GM12865 (cell line): ENCODE results near the gene SLC12A3.

Experiments
- DNase-seq: peaks from one replicate; pipeline ENCODE4 v3.0.0; 2010; ENCODE audit warnings: low read depth
- H3K4me3 ChIP-seq: 2 replicates; pipeline ENCODE4 v1.5.1; 2011; ENCODE audit warnings: mild to moderate bottlenecking, low read depth, low read length, control low read depth
- CTCF ChIP-seq: IDR thresholded peaks from 2 replicates; pipeline ENCODE4 v1.5.1; 2011; ENCODE audit warnings: low read length, control low read depth, low read depth, inconsistent platforms; ENCODE audit not compliant: insufficient read depth; ENCODE audit errors: missing control alignments

The SLC12A3 gene

GRCh38 chr16:56852401-56852730 lies 12.6 kb upstream of the SLC12A3 start:
- no peak for DNase-seq
- no peak for TF ChIP-seq CTCF

GRCh38 chr16:56852968-56853367 lies 12.0 kb upstream of the SLC12A3 start:
- H3K4me3 ChIP-seq: no peak overlapping the region
- DNase-seq: no peak
- TF ChIP-seq CTCF: no peak

More at GRCh38 chr16:56852401-56852730, 12.6 kb upstream of the SLC12A3 start:
- H3K4me3 ChIP-seq: no peak overlapping the region

GRCh38 chr16:56855201-56855600 lies 9.8 kb upstream of the SLC12A3 start:
- no peak for TF ChIP-seq CTCF
- no peak overlapping the region for H3K4me3 ChIP-seq

GRCh38 chr16:56855946-56856345 lies 9.1 kb upstream of the SLC12A3 start:
- no peak for DNase-seq
- no peak for TF ChIP-seq CTCF
- H3K4me3 ChIP-seq: no peak overlapping the region

More at GRCh38 chr16:56855201-56855600, 9.8 kb upstream of the SLC12A3 start:
- no peak for DNase-seq

GRCh38 chr16:56856876-56857447 lies 8.0 kb upstream of the SLC12A3 start:
- DNase-seq: no peak
- no peak overlapping the region for H3K4me3 ChIP-seq
- no peak for TF ChIP-seq CTCF

- no peak overlapping the region for H3K4me3 ChIP-seq
- DNase-seq: peak; percentile 78
- TF ChIP-seq CTCF: no peak
Observed at GRCh38 chr16:56858374-56858773, 6.6 kb upstream of the SLC12A3 start.

- H3K4me3 ChIP-seq: no peak overlapping the region
- DNase-seq: no peak
- TF ChIP-seq CTCF: no peak
Observed at GRCh38 chr16:56859636-56860035, 5.4 kb upstream of the SLC12A3 start.
